ENCODE measurements around the gene SIRPD.

- no peak for TF ChIP-seq CTCF (IDR thresholded peaks at IDR 0.05)
- no peak for TF ChIP-seq EZH2 (IDR thresholded peaks at IDR 0.05; ENCODE audit: borderline replicate concordance, insufficient read depth, low read depth, low read length, poor library complexity, severe bottlenecking)
Observed at GRCh38 chr20:1526310-1526709, 31.2 kb downstream of the SIRPD start.
